ENCODE data around the gene COLEC11. TPM values are rescaled to one million over a fixed set of nuclear protein-coding genes. Genes with fewer than 3 reads are reported as not detected.

The COLEC11 gene
- total and polyA plus RNA-seq, 10 of the 15 experiments (the other 5 are each of a cell fraction or from before 2014, with no cell fraction given): 0.08 to 0.74 (median 0.14) TPM; not detected in 4

DNA sequence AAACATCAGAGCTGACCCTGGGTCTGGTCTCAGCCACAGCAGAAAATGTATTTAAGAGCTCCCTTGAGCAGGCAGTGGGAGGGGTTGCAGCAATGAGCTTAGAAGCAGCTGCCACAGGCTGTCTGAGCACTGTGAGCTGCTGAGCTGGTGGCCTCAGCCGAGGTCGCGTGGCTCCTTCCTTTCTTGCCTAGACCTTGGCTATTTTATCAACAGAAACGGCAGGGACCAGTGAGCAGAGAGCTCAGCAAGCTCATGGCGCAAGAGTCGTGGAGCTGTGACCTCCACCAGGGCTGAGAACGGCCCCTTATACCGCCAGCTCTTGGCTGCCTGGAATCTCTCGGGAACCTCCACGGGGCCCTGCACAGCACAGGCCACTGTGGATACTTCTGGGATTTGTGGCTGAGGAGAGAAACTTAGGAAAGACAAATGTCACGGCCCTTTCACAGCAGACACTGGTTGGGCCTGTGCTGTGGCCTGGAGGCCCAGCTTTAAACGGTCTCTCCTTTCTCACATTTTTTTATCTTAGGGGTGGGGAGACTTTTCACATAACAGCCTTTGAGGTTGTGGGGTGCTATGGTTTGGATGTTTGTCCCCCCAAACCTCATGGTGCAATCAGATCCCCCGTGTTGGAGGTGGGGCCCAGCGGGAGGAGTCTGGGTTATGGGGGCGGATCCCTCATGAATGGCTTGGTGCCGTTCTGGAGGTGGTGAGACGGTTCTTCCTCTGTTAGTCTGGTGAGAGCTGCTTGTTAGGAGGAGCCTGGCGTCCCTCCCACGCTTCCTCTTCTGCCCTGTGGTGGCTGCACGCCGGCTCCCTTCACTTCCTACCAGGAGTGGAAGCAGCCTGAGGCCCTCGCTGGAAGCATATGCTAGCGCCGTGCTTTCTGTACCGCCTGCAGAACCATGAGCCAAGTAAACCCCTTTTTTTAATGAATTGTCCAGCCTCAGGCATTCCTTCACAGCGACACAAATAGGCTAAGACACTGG lies 64.8 kb downstream of the COLEC11 start:
- Histone ChIP-seq H3K79me2 (ENCODE audit: control insufficient read depth, insufficient read depth, low read length) (no peaks in the 10 kb centered on the region), H3K4me2 (ENCODE audit: control insufficient read depth, insufficient read depth) (no peak overlapping the region), H3K9me3 (replicated peaks; ENCODE audit: control insufficient read depth, insufficient read depth, low read length) (peaks cover 3% of the 10 kb centered on the region; the same call in 2 of the 3 replicates), H3K36me3 (ENCODE audit: control insufficient read depth in 2 of 2, insufficient read depth in 2 of 2, low read length in 1 of 2) (no peaks in the 10 kb centered on the region), H3K9ac (ENCODE audit: control insufficient read depth, insufficient read depth, low read length) (no peak overlapping the region), H3K4me3 (no peak overlapping the region), H3K27ac (ENCODE audit: control insufficient read depth, insufficient read depth) (no peak overlapping the region), H4K20me1 (ENCODE audit: control insufficient read depth, insufficient read depth) (no peaks in the 10 kb centered on the region), H3K4me1 (ENCODE audit: control insufficient read depth, insufficient read depth, low read length) (peaks cover 15% of the 10 kb centered on the region), H2AFZ (ENCODE audit: control insufficient read depth, low read depth, low read length) (peak overlapping the region; percentile 10; the same call in 1 of the 2 replicates), H3K27me3 (replicated peaks in 1 of 2; ENCODE audit: control insufficient read depth in 2 of 2, insufficient read depth in 2 of 2, low read length in 1 of 2) (no peaks in the 10 kb centered on the region)
- intact Hi-C loops (cut with micrococcal nuclease; ENCODE audit: unreplicated experiment): loop anchor here (10.0 kb wide), 1 partner anchor 435 kb away; no protein-coding TSS in a partner anchor
- WGBS (ENCODE audit: insufficient coverage, insufficient replicate concordance, low lambda C conversion rate, missing lambda C conversion rate): 31% methylated on average over 26 of the region's 26 CpGs
- TF ChIP-seq RELA (IDR thresholded peaks at IDR 0.05; ENCODE audit: borderline replicate concordance, partially characterized antibody): no peak
- no peak for TF ChIP-seq KLF5 (IDR thresholded peaks at IDR 0.05; ENCODE audit: partially characterized antibody)
- no peak for TF ChIP-seq ZZZ3 (IDR thresholded peaks at IDR 0.05; ENCODE audit: control insufficient read depth, insufficient read length, low read depth)
- TF ChIP-seq CHD2 (IDR thresholded peaks at IDR 0.05; ENCODE audit: borderline replicate concordance, low read depth, low read length): no peak
- no peak for TF ChIP-seq CHD1 (IDR thresholded peaks at IDR 0.05; ENCODE audit: low read depth, low read length)
- TF ChIP-seq POLR2AphosphoS5 (IDR thresholded peaks at IDR 0.05; ENCODE audit: low read length): no peak
- TF ChIP-seq, protein P1, sequence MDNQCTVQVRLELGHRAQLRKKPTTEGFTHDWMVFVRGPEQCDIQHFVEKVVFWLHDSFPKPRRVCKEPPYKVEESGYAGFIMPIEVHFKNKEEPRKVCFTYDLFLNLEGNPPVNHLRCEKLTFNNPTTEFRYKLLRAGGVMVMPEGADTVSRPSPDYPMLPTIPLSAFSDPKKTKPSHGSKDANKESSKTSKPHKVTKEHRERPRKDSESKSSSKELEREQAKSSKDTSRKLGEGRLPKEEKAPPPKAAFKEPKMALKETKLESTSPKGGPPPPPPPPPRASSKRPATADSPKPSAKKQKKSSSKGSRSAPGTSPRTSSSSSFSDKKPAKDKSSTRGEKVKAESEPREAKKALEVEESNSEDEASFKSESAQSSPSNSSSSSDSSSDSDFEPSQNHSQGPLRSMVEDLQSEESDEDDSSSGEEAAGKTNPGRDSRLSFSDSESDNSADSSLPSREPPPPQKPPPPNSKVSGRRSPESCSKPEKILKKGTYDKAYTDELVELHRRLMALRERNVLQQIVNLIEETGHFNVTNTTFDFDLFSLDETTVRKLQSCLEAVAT (IDR thresholded peaks at IDR 0.05): no peak
- TF ChIP-seq FOXM1 (IDR thresholded peaks at IDR 0.05; ENCODE audit: low read depth, low read length): no peak
- no peak for TF ChIP-seq GATAD2B (conservative IDR thresholded peaks at IDR 0.05; ENCODE audit: low read depth)
- no peak for TF ChIP-seq SMARCA5 (IDR thresholded peaks at IDR 0.05)
- no peak for TF ChIP-seq SMC3 (IDR thresholded peaks at IDR 0.05; ENCODE audit: borderline replicate concordance, low read length)
- no peak for TF ChIP-seq NBN (IDR thresholded peaks at IDR 0.05)
- no peak for TF ChIP-seq CBX3 (IDR thresholded peaks at IDR 0.05; ENCODE audit: borderline replicate concordance, low read depth)
- BruUV-seq (replicated peaks): no TSS peak
- ChIA-PET RAD21 (ENCODE audit: unreplicated experiment) (no interaction called here), SMC1A (ENCODE audit: uncharacterized antibody, unreplicated experiment) (no interaction called here), POLR2A (no interaction called here), CTCF (interaction anchor here (0.6 kb wide), 1 partner anchor 8 kb away, joined by 3 read pairs; no protein-coding TSS in a partner anchor)
- no peak for FAIRE-seq
- ATAC-seq: no peak
- in situ Hi-C loops (cut with MboI): no loop called here
- DNase-seq (ENCODE audit: low read depth, low spot score): no peak

All from GM12878 (cell line).